Colon (tissue), 2 donors: ENCODE measurements around the gene GP1BA.

ENCODE experiments used
- FAIRE-seq: peaks from 2 replicates; lab custom pipeline; 2012; peaks lifted over from hg19 to GRCh38; lab: Jason Lieb, UNC
- donor health status: control.
- donor health status: control.

GP1BA gene

GRCh38 chr17:4974115-4974670 lies 42.1 kb downstream of the GP1BA start:
- FAIRE-seq: no peak

- FAIRE-seq: no peak
These were observed 46.6 kb downstream of the GP1BA start for GRCh38 chr17:4978726-4979125.

- FAIRE-seq: no peak
These were observed 48.7 kb downstream of the GP1BA start for GRCh38 chr17:4980644-4981216.

GRCh38 chr17:4982305-4982704 lies 50.2 kb downstream of the GP1BA start:
- no peak for FAIRE-seq
